HG02970 (cell line): ENCODE measurements around the gene ALG9.
"Not testable (repeated sequence)": the region's sequence is repeated elsewhere in the genome, so short reads cannot be mapped to it uniquely, and the experiment has no call there.

Experiments
- ATAC-seq: cut with Tn5 transposase; IDR thresholded peaks from one replicate; pipeline ENCODE4 v1.9.1; 2021; ENCODE audit warnings: mild to moderate bottlenecking, moderate library complexity, moderate number of reproducible peaks; ENCODE audit not compliant: unreplicated experiment, low FRiP score

Gene ALG9

DNA sequence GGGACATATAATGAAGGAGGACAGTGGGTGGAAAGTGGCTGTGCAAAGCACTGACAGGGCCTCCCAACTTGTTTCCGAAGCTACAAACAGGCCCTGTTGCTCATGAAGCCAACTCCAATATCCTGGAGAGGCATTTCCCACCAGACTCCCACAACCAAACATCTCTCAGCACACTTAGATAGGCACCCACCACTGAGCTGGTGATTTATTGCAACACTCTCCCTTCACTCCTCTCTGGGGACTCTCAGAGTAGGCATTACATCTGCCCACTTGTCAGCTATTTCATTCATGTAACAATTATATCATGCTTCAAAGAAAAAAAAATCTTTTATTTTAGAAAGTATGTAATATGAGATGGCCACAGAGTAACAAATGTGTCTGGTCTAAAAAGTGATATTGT lies 73.1 kb downstream of the ALG9 start:
- ATAC-seq: no peak

DNA sequence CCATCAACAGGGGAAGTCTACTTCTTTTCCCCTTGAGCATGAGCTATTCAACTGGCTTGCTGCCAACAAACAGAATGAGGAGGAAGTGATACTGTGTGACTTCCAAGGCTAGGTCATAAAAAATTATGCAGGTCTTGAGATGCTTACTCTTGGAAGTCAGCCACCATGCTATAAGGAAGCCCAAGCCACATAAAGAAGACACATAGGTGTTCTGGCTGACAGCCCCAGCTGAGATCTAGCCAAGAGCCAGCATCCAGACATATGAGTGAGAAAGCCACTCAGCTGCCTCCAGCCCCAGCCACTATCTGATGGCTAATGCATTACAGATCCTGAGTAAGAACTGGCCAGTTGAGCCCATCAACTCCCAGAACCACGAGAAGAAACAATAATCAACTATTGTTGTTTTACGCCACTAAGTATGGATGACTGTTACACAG lies 74.2 kb downstream of the ALG9 start:
- no peak for ATAC-seq

DNA sequence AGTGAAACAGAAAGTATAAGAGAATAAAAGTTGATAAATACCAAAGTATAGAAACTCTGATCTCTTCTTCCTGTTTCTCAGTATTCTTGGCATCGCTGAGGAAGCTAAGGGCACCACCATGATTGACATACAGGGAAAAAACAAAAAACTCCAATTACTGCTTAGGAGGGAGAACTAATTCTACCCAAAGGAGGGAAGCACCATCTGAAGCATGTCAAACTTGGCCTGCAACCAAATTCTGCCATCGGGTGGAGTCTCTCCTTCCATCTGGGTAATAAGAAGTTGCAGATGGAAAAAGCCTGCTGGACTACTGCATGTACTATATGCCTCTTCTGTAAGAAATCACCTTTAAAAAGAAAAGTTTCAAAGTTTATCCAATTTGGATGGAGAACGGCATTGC lies 74.7 kb downstream of the ALG9 start:
- ATAC-seq: no peak

DNA sequence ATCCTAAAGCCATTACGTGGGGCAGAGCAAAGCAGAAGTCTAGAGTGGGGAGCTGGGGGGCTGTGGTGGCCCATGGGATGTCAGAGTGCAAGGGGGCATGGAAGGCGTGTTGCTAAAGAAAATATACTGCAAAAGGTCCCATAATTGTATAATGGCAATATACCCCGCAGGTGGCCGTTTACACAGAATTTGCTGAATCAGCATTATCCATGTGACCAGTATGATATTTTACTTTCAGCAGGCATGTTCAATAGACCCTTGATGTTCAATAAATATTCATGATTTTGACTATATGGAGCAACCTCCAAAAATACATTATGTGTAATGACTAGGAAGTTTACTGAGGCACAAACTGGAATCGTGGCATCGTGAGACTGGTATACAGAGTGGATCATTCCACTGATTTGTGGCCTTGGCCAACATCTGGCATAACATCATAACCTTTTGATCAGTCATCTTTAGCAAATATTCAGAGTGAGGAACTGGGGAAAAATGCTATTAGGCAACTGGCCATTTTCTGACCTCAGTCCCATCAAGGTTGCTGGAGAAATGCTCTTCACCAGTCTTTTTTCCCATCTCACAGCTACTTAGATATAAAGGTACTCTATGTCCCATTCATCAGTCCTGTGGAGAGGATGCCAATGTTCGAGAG lies 75.9 kb downstream of the ALG9 start:
- no peak for ATAC-seq

DNA sequence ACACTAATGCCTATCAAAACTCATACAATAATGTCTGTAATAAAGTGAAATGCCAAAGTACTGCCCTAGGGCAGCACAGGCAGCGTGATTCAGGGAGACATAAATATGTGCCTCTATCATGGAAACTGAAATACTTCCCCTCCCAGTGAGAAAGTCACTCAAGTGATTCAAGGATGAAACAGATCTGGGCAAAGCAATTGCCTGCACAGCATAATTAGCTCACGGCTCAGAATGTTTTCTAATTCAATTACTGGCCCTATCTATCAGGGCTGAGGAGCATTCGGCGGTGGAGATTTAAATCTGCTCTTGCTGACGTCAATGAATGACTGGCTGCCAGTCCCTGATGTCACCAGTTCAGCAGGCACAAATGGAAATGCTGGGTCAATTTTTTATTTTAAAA lies 77.5 kb downstream of the ALG9 start:
- ATAC-seq: no peak

DNA sequence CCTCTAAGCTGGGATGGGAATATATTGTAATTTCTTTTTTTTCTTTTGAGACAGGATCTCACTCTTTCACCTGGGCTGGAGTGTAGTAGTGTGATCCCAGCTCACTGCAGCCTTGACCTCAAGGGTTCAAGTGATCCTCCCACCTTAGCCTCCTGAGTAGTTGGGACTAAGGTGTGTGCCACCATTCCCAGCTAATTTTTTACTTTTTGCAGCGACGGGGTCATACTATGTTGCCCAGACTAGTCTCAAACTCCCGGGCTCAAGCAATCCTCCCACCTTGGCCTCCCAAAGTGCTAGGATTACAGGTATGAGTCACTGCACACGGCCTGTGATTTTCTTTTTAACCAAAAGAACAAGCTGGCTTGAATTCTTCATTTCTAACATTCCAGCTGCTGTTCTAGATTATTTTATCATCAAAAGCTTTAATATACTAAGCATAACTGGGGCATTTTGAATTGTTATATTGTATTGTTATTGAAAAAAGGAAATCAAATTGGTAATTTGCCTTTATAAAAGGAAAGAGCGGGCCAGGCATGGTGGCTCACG lies 78.4 kb downstream of the ALG9 start:
- ATAC-seq: no peak

DNA sequence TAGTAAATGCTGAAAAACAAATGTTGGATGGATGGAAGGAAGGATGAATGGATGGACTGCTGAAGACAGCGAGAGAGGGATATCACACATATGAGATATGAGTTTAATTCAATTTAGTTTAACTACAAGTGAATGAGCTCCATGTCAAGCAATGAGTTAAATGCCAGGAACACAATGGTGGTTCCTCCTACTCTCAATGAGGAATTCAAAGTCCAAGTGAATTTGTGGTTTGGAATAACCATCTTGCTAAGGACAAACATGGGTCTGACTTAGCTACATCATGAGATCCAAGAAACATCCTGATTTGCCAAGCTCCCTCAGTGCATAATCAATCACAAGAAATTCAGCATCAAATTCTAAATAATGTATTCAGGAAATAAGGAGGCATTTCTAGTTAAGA lies 79.1 kb downstream of the ALG9 start:
- no peak for ATAC-seq

DNA sequence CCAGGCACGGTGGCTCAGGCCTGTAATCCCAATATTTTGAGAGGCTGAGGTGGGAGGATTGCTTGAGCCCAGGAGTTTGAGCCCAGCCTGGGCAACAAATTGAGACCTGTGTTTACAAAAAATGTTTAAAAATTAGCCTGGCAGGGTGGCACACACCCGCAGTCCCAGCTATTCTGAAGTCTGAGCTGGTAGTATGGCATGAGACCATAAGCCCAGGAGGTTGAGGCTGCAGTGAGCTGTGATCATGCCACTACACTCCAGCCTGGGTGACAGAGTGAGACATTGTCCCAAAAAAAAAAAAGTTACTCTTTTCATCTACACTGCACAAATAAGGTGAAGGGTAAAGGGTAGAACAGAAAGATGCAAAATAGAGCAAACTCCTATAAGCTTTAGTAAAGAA lies 82.9 kb downstream of the ALG9 start:
- ATAC-seq: no peak

DNA sequence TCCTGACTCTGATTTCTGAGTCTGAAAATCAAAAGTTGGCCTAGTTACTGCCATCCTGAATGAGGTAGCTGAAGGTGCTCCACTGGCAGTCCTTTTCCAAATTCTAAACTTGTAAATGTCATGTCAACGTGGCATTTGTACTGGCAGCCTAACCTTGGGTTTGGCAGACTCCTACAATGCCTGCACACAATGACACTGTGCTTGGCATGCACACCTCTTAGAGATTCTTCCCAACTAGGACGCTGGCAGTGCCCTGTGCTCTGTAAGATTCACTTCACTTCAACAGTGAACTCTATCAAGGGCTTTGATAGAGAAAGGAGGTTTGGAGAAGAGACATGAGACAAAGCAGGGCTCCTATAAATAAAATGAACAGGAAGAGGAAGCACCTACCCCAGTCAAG lies 83.3 kb downstream of the ALG9 start:
- ATAC-seq: no peak

DNA sequence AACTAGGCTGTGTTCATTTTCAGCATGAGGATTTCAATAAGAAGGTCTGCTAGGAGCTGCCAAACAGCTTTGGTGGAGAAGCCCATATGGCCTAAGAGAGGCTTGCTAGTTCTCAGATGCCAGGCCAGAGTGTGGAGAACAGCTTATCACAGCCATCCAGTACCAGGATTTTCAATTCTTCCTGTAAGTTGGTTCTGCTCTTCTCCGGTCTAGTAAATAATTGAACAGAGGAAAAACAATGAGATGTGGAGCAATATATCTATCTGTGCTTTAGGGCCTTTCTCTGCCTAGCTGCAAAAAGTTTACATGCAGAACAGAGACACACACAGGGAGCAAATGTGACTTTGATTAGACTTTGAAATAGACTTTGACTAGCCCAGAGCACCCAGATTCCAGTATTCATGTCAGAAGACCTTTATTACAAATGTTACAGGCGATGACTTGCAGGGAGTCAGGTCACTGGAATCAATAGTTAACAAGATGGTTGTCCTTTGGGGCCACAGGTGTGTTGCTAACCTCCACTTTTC lies 85.4 kb downstream of the ALG9 start:
- no peak for ATAC-seq

DNA sequence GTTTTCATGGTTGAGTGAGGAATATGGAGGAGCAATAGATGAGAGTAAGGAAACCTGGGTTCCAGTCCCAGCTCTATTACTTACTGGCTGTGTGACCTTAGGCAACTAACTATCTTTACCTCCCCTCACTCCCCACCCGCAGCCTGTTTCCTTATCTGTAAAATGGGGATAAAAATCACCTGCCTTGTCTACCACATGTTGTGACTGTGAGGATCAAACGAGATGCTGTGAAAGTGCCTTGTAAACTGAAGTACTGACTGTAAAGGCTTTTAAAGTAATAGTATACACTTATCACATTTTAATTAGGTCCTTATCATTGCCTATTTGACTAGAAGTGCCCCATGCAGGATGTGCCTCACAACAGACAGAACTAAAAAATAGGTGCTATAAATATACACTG lies 86.3 kb downstream of the ALG9 start:
- ATAC-seq: no peak

DNA sequence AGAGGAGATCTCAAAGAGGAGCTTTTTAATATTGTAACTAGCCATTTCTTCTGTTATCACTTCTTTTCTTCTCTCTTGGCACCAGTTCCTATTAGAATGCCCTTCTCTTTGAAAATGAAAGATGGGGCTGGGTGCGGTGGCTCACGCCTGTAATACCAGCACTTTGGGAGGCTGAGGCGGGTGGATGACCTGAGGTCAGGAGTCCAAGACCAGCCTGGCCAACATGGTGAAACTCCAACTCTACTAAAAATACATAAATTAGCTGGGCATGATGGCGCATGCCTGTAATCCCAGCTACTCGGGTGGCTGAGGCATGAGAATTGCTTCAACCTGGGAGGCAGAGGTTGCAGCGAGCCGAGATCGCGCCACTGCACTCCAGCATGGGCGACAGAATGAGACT lies 87.1 kb downstream of the ALG9 start:
- not testable (repeated sequence) for ATAC-seq

DNA sequence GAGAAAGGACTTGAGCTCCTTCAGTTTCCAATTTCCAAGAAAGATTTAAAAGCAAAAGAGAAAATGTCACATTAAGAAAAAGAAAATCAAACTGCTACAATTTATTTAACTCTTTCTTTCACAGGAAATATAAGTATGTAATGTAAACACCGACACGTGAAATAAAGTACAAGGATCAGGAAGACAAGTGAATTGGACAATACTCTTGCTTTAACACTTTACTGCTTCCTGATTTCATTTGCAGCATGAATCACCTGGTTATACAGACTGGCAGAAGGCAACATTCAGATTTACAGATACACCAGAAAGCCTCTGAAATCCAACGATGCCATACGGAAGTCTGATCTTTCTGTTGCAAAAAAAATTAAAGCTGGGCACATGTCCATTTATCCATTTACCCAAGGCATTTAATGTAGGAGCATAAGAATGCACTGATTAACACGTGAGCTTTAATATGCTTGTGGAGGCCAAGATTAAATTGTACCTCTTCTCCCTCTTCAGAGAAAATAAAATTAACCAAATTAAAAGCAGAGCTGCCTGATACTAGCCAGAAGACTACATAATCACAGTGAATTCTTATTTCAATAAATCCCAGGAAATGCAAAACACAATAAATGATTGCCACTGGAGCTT lies 89.2 kb downstream of the ALG9 start:
- ATAC-seq: no peak

DNA sequence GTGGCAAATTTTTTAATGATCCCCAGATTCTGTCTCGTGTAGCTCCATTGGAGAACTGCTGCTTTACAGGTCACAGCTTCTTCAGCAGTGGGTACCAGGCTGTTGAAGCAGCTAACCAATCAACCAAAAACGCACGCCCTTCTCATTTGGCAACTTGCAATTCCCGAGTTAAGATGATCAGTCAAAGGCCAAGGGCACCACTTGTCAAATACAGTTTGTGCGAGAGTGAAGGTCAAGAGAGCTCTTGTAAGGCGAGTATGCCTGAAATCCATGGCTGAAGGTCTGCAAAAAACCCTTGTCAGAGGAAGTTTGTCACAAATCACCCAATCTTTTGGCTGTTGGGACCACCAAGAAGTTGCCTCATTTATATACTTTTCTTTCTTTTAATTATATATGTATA lies 92.3 kb downstream of the ALG9 start:
- ATAC-seq: no peak

DNA sequence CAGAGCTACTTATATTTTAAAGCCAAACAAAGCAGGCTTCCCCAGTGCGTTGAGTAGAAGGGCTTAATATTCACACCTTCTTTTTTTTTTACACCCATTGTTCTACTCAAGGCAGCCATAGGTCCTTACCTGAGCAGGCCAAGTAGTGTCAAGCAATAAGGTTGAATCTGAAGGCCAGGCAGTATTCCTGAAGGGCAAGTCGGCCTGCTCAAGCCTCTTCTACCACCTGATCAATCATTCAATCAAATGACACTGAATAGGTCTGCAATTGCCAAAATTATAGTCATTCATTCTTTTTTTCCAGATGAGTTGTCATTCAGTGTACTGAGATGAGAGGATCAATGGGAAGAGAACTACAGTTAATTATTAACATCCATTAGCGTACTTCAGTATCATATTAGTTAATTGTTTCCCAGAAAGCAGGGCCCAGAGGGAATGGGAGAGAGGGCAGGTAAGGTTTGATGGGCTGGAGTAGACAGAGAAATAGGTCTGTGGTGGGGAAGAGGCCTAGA lies 93.3 kb downstream of the ALG9 start:
- ATAC-seq: no peak

DNA sequence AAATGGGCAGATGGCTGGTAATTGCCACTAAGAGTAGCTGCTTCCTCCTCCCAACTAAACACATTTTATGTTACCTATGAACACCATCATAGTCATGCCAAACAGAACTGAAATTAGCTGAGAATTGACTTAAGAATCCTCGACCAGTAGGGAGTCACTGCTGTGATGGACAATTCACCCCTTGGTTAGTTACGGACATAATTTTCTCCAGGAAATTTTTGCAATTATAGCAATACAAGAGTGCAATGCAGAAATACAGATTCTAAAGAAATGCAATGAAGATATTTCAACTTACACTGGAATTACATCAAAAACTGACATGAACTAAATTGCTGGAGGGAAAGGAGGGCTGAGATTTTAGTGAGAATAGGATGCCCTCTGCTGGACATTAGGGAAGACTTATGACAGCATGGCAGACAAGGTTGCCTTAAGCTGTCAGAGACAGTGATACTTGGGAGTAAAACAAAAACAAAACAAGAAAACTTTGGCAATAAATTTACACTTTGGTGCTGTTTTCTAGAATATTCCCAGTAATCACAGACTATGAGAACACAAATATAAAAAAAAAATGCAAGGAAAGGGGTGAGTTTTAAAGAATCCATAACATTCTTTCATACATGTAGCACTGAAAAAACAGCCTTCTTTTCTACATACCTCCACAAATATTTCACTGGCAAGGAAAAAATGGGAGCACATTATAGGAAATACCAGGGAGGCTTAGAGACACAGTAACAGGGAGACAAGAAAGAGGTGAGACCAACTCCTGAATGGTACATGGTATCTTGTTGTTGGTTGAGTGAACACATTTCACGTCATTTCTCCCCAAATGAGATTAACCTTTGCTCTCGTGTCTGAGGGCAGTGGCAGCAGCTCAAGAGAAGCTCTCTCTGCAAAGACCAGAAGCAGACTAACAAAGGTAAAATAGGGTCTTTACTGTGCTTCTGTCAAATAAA lies 94.0 kb downstream of the ALG9 start:
- peak; percentile 42 for ATAC-seq

DNA sequence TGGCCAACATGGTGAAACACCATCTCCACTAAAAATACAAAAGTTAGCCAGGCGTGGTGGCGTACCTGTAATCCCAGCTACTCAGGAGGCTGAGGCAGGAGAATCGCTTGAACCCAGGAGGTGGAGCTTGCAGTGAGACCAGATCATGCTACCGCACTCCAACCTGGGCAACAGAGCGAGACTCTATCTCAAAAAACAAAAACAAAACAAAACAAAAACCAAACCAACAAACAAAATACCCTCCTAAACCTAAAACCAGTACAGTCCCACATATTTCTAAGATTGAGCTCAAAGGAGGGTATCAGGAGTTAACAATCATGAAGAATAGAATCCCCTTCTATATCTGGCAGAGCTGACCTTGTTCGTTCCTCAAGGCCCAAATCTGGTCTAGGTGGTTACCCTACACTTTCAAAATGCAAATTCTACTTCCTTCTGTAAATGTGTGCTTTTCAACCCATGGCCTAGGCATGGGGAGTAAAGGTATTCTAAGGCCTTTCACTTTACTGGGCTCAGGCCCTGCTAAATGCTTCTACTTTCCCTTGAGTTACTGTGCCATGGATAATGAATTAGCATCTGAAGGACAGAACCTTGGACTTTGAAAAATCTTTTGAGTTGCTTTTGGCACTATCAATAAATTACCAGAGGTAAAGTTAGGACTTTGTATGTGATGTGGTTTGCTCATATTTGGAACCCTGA lies 94.8 kb downstream of the ALG9 start:
- ATAC-seq: peak; percentile 76

DNA sequence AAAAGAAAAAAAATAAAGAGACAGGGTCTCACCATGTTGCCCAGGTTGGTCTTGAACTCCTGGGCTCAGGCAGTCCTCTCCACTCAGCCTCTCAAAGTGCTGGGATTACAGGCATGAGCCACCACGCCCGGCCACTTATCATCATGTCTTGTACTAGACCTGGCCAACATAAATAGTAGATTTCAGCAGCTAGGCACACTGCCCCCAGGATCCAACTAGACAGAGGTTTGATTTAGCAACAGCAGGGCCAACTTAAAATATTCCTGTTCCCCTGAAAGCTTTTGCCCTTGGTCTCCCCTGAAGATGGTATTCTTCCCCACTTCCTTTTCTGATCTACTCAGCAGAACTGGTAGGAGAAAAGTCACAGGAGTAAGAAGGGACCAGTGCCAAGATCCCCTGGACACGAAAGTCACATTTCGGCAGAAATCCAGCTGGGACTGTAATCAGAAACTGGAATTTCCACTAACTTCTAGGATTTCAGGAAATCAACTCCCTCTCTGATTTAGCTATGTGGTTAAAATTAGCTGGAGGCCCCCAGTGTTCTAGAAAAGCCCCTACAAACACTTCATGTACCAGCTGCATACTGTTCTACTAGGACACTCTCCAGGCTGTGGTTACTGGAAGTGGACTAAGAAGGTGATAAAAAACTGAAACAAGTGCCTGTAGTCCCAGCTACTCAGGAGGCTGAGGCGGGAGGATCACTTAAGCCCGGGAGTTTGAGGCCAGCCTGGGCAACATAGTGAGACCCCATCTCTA lies 96.2 kb downstream of the ALG9 start:
- ATAC-seq: no peak

DNA sequence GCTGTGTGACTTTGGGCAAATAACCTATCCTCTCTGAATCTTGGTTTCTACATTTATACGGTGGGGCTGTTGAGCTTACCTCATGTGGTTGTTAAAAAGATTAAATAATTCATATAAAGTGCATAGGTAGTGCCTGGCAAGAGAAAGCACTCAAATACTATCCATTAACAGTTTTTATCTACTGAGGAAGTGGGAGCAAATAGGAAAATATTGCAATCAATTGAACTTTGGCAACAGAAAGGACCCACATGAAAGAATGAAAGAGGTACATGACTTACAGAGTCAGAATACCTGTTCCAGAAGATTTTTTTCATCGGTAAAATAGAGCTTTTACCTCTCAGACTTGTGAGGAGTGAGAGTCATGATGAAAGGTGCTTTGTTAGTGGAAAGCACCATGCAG lies 98.8 kb downstream of the ALG9 start:
- ATAC-seq: no peak
